SKM-1 (cell line): ENCODE measurements around the gene HSD17B1.
"Not testable (repeated sequence)": the region's sequence is repeated elsewhere in the genome, so short reads cannot be mapped to it uniquely, and the experiment has no call there.

ENCODE experiments used
- DNase-seq: peaks from one replicate; lab custom pipeline; 2025; ENCODE audit not compliant: unreplicated experiment; lab: John Stamatoyannopoulos, UW

The HSD17B1 gene

GRCh38 chr17:42545755-42546505 lies 6.8 kb upstream of the HSD17B1 start:
- DNase-seq, result not testable (repeated sequence)

DNA sequence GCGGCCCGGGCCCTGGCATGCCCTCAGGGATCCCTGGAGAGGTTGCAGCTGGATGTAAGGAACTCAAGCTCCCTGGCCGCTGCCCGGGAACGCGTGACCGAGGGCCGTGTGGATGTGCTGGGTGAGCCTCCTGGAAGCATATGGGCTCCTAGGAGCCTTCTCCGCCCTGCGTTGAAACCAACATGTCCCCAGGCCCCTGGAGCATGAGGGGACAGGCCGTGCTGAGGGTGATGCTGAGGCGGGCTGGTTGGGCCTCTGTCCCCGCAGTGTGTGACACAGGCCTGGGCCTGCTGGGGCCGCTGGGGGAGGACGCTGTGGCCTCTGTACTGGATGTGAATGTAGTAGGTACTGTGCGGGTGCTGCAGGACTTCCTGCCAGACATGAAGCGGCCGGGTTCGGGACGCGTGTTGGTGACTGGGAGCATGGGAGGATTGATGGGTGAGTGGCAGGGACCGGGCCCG lies 5.7 kb upstream of the HSD17B1 start:
- no peak for DNase-seq

DNA sequence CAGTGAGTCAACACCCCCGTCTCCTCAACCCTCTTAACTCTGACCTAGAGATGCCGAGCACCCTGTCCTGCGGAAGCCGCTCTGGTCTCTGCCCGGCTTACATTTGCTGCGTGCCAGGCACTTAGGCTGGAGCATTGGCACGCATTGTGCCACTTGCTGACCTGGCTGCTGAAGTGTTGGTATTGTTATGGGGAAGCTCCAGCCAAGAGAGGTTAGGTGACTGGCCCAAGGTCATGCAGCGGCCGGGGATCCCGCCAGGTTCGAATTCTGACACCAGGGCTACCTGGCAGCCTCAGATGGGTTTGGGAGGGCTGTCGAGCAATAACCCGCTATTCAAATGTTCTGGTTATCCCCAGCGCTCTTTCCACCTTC lies 5.0 kb upstream of the HSD17B1 start:
- no peak for DNase-seq

GRCh38 chr17:42548070-42548837 lies 4.5 kb upstream of the HSD17B1 start:
- no peak for DNase-seq

DNA sequence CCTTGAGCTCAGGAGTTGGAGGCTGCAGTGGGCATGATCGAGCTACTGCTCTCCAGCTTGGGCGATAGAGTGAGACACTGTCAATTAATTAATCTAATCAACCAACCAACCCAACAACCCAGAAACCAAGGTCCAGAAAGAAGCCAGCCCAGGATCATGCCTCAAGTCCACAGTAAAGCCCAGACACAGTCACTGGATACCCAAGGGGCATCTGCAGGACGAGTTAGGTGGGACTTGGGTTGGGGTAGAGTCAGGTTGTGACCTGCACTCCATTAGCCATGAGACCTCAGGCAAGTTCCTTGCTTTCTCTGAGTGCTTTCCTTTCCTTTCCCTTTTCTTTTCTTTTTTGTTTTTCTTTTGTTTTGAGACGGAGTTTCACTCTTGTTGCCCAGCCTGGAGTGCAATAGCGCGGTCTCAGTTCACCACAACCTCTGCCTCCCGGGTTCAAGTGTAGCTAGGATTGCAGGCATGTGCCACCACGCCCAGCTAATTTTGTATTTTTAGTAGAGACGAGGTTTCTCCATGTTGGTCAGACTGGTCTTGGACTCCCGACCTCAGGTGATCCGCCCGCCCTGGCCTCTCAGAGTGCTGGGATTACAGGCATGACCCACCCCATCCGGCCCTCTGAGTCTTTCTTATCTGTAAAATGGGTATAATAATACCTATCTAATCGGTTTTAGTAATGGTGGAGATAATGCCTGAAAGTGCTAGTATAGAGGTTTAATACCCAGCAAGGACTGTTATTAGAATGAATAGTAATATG lies 3.5 kb upstream of the HSD17B1 start:
- no peak for DNase-seq

- no peak for DNase-seq
Measured at GRCh38 chr17:42553161-42553818, 567 bp downstream of the HSD17B1 start.

GRCh38 chr17:42553866-42554249 lies 1.1 kb downstream of the HSD17B1 start:
- DNase-seq, result no peak

DNA sequence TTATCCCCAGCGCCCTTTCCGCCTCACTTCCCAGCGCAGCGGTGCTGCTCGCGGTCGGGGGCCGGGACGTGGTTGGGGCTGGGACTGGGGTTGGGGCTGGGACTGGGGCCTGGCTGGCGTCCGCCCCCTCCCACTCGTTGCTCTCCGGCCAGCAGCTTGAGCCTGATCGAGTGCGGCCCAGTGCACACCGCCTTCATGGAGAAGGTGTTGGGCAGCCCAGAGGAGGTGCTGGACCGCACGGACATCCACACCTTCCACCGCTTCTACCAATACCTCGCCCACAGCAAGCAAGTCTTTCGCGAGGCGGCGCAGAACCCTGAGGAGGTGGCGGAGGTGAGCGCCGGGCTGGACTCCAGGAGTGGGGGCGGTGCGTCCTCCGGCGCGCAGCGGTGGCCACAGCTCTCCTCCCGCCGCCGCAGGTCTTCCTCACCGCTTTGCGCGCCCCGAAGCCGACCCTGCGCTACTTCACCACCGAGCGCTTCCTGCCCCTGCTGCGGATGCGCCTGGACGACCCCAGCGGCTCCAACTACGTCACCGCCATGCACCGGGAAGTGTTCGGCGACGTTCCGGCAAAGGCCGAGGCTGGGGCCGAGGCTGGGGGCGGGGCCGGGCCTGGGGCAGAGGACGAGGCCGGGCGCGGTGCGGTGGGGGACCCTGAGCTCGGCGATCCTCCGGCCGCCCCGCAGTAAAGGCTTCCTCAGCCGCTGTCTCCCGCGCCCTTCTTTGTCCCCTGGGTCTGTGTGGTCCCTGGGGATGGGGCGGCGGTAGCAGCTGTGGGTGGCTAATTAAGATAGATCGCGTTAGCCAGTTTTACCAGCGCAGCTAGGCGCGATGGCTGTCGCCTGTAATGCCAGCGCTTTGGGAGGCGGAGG lies 1.8 kb downstream of the HSD17B1 start:
- peak; percentile 64 for DNase-seq

DNA sequence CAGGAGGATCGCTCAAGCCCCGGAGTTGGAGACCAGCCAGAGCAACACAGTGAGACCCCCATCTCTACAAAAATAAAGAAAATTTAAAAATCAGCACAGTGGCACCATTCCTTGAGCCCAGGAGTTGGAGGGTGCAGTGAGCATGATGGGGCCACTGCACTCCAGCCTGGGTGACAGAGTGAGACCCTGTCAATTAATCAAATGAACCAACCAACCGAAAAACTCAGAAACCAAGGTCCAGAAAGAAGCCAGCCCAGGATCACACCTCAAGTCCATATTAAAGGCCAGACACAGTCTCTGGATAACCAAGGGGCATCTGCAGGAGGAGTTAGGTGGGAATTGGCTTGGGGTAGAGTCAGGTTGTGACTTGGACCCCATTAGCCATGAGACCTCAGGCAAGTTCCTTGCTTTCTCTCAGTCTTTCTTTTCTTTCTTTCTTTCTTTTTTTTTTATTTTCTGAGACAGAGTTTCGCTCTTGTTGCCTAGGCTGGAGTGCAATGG lies 2.4 kb downstream of the HSD17B1 start:
- DNase-seq, result no peak

- not testable (repeated sequence) for DNase-seq
Measured at GRCh38 chr17:42555961-42556617, 3.4 kb downstream of the HSD17B1 start.

GRCh38 chr17:42559075-42559474 lies 6.4 kb downstream of the HSD17B1 start:
- DNase-seq, result no peak

- no peak for DNase-seq
Measured at GRCh38 chr17:42560246-42560645, 7.5 kb downstream of the HSD17B1 start.

- peak; percentile 97 for DNase-seq
Measured at GRCh38 chr17:42561897-42562387, 9.2 kb downstream of the HSD17B1 start, which contains the start of gene COASY. Gene COASY (plus strand): TSS chr17:42562148. CDS start chr17:42562623, 475 bp downstream.

- DNase-seq, result no peak
Measured at GRCh38 chr17:42562388-42563142, 9.8 kb downstream of the HSD17B1 start.

DNA sequence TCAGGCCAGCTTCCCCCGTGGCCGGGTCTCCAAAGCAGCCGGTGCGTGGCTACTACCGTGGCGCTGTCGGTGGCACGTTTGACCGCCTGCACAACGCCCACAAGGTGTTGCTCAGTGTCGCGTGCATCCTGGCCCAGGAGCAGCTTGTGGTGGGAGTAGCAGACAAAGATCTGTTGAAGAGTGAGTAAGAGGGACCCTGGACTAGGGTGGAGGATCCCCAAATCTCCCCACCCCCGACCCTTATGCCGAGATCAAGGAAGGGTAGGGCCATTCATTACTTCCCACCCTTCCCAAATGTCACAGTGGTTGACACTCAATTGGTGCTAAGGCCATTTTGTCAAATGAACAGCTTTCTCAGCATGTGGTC lies 10.4 kb downstream of the HSD17B1 start:
- no peak for DNase-seq

- DNase-seq, result no peak
Measured at GRCh38 chr17:42563543-42563942, 10.8 kb downstream of the HSD17B1 start.

DNA sequence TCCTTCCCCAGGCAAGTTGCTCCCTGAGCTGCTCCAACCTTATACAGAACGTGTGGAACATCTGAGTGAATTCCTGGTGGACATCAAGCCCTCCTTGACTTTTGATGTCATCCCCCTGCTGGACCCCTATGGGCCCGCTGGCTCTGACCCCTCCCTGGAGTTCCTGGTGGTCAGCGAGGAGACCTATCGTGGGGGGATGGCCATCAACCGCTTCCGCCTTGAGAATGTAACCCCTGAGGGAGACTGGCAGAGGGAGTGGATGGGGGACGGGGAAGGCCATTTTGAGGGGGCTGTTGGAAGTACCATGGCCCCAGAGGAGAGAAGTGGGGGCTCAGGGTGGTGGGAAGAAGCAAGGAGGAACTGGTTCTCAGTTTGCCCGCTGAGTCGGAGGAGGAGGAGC lies 11.2 kb downstream of the HSD17B1 start:
- DNase-seq, result no peak

DNA sequence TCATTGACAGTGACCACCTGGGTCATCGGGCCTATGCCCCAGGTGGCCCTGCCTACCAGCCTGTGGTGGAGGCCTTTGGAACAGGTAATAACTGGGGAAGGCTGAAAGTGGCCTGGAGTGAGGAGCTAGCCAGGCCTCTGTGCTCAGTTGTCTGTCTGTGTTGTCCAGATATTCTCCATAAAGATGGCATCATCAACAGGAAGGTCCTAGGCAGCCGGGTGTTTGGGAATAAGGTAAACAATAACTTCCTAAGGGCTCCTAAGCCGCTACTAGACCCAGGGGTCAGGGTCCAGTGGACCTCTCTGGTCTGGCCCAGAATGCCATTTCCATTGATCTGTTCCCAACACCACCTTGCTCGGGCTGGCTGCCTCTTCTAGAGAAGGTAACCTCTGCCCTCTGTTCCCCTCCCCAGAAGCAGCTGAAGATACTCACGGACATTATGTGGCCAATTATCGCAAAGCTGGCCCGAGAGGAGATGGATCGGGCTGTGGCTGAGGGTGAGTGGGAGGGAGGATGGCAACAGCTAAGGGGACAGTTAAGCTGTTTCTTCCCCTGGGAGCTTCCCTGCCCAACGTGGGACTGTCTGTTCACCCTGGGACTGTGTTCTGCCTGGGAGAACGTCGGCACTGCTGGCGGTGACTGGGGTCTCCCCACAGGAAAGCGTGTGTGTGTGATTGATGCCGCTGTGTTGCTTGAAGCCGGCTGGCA lies 12.2 kb downstream of the HSD17B1 start:
- DNase-seq, result no peak
